Fibroblast of the aortic adventitia (primary cell): ENCODE measurements around the gene C2orf15. TPM values are rescaled to one million over a fixed set of nuclear protein-coding genes. Genes with fewer than 3 reads are reported as not detected.

Experiments
- DNase-seq: peaks from one replicate; pipeline ENCODE4 v3.0.0-alpha.2; 2010; ENCODE audit warnings: low read depth
- H3K4me3 ChIP-seq: 2 replicates; pipeline ENCODE4 v1.5.1; 2011; ENCODE audit warnings: low read depth, mild to moderate bottlenecking, control low read depth, low read length, moderate library complexity
- total RNA-seq: library from RNA; depleted of rRNA; stranded (reverse); fragments of >200 nt; gene quantifications from 2 replicates; pipeline ENCODE4 v1.2.3, GENCODE V29; 2012; ENCODE audit warnings: low replicate concordance
- TF ChIP-seq, protein P1 (sequence below): IDR thresholded peaks from 2 replicates; pipeline ENCODE4 v1.5.1; 2011; ENCODE audit warnings: mild to moderate bottlenecking, low read length, control low read depth, inconsistent platforms; ENCODE audit not compliant: insufficient read depth

The C2orf15 gene
- total RNA-seq, 1 donor: not detected

DNA sequence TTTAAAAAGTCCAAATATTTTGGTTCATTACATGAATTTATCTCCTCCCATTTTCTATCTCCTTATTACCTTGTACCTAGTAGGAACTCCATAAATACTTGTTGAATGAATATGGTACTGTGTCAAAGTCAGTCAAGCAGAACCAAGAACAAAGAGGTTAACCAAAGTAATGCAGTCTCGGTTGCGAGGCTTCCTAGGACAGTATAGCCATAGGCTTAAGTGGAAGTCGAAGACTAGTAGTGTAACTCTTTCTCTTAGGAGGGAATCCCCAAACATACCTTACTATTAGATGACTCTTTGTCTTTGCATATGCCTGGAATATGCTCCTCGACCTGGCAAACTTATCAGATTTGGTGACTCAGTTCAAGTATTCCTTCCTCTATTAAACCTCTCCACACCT is 18.1 kb downstream of the C2orf15 start:
- DNase-seq: no peak
- no peak overlapping the region for H3K4me3 ChIP-seq
- TF ChIP-seq, protein P1, sequence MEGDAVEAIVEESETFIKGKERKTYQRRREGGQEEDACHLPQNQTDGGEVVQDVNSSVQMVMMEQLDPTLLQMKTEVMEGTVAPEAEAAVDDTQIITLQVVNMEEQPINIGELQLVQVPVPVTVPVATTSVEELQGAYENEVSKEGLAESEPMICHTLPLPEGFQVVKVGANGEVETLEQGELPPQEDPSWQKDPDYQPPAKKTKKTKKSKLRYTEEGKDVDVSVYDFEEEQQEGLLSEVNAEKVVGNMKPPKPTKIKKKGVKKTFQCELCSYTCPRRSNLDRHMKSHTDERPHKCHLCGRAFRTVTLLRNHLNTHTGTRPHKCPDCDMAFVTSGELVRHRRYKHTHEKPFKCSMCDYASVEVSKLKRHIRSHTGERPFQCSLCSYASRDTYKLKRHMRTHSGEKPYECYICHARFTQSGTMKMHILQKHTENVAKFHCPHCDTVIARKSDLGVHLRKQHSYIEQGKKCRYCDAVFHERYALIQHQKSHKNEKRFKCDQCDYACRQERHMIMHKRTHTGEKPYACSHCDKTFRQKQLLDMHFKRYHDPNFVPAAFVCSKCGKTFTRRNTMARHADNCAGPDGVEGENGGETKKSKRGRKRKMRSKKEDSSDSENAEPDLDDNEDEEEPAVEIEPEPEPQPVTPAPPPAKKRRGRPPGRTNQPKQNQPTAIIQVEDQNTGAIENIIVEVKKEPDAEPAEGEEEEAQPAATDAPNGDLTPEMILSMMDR: no peak

DNA sequence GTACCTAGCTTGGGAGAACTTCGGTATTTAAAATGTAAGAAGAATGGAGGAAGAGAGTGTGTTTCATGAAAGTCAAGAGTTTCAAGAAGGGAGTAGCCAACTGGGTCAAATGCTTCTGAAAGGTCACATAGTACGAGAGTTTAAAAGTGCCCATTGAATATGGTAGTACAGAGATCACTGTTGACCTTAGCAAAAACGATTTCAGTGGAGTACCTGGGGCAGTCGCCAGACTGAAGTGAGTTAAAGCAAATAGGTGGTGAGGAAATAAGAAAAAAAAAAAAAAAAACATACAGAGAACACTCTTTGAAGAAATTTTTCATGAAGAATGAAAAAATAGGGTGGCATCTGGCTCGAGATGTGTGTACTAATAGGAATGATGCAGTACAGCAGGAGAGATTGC is 24.7 kb downstream of the C2orf15 start:
- no peak for DNase-seq
- TF ChIP-seq, protein P1: no peak
- no peak overlapping the region for H3K4me3 ChIP-seq

DNA sequence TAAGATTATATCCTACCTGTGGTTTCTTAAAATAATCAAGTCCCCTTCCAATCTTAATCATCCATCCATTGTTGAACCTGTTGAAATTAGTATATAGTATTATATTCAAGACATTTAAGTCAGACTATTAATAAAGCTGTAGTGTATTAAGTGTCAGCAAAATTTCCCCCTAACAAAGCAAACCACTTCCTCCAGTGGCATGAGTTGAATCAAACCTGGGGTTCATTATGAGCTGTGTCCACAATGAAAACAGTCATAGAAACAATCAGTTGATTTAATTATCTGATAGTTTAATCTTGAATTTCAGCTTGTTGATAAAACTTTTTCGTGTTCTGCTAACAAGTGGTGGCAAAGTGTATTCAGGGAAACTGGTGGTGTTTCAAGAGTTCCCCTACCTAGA is 28.0 kb downstream of the C2orf15 start:
- DNase-seq: no peak
- no peak overlapping the region for H3K4me3 ChIP-seq
- TF ChIP-seq, protein P1: no peak

DNA sequence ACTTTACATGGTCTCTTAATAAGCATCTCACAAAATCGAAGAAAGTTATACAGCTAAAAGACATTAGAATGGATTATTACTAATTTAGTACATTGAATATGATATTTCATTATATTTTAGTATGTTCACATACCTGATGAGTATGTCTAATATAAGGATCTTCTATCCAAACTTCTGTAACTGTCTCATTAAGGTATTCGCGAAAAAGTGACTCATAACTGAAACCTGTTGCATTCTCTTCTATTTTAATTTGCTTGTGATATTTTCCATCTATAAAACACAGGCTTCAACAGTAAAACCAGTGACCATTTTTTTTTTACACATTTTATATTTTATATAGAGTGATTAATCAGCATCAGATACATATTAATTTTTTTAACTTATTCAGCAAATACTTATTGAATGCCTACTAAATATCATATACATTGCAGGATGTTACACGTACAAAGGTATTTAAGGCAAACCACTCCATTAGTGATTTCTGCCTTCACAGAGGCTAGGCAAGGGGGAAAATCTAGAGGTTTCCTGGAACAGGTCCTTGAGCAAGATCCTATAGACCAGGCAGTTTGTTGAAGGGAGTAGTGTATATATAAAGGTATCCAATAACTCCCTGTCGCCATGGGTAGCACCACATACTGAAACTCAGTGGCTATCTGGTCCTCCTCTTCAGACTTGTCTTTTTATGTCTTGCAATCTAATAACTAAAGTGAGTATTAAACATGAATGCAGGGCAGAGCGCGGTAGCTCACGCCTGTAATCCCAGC is 30.1 kb downstream of the C2orf15 start:
- no peak for DNase-seq
- H3K4me3 ChIP-seq: no peak overlapping the region
- TF ChIP-seq, protein P1: no peak

GRCh38 chr2:99180755-99181623 is 39.5 kb downstream of the C2orf15 start, which contains the start of the genes MITD1 and MRPL30:
MITD1 (minus strand) TSS chr2:99181058; CDS start chr2:99180981, 77 bp downstream.
MRPL30 (plus strand) TSS chr2:99181184; CDS start chr2:99186204, 5,020 bp downstream.
- TF ChIP-seq, protein P1: no peak
- peak; percentile 98 for DNase-seq
- peak within 1 kb of the TSS; percentile 100 for H3K4me3 ChIP-seq

- TF ChIP-seq, protein P1: no peak
- DNase-seq: peak; percentile 4
- H3K4me3 ChIP-seq: peak overlapping the region; percentile 100
Observed at GRCh38 chr2:99181624-99182000, 40.1 kb downstream of the C2orf15 start.
